Measurements from ENCODE around the gene WLS.

The WLS gene

GRCh38 chr1:68081775-68082283 is 150.5 kb downstream of the WLS start:
- no peak for DNase-seq (ENCODE audit: low spot score)

GRCh38 chr1:68078647-68079046 is 153.7 kb downstream of the WLS start:
- no peak for DNase-seq (ENCODE audit: low spot score)

Data from hematopoietic multipotent progenitor cell treated with erythropoietin and hydrocortisone succinate and interleukin-3 and kit ligand, for 17 days (in vitro differentiated cells).